ENCODE measurements around the gene FCHSD2.
"Not testable (repeated sequence)": the region's sequence is repeated elsewhere in the genome, so short reads cannot be mapped to it uniquely, and the experiment has no call there.

FCHSD2 gene

DNA sequence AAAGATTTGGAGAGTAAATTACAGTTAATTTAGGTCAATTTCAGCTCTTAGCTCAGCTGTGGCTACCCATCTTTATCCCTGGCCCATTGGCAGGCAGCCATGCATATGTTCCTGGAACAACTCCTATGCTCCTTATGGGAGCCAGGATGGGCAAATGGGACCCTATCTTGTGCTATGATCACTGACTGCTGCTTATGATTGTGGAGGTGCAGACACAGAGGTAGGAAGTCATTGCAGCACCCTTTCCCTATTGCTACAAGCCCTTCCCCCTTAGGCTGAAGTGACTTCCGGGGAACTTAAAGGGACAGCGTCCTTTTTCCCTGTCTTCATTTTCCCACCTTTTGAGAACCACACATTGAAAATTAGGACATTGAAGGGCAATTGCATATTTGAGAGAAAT is 112.7 kb downstream of the FCHSD2 start:
- no peak for DNase-seq (ENCODE audit: low read depth, low spot score)
- H3K36me3 ChIP-seq (ENCODE audit: insufficient read depth, insufficient read length, low read length) = no peaks in the 10 kb centered on the region
- H3K4me1 ChIP-seq (ENCODE audit: insufficient read depth, insufficient read length) = no peaks in the 10 kb centered on the region

GRCh38 chr11:73028611-73029010 is 113.5 kb downstream of the FCHSD2 start:
- no peak for DNase-seq (ENCODE audit: low read depth, low spot score)
- Histone ChIP-seq H3K4me1 (ENCODE audit: insufficient read depth, insufficient read length) (no peaks in the 10 kb centered on the region), H3K9me3 (ENCODE audit: insufficient read depth, low read length) (peaks cover 41% of the 10 kb centered on the region)

More for the DNA sequence above, 112.7 kb downstream of the FCHSD2 start:
- H3K4me3 ChIP-seq (ENCODE audit: insufficient read length, low read depth) = no peak overlapping the region
- peaks cover 38% of the 10 kb centered on the region for H3K9me3 ChIP-seq (ENCODE audit: insufficient read depth, low read length)
- no peak for TF ChIP-seq YY1 (IDR thresholded peaks at IDR 0.05; ENCODE audit: insufficient read depth, insufficient read length)
- TF ChIP-seq SUZ12 (IDR thresholded peaks at IDR 0.05; ENCODE audit: extremely low read depth, insufficient read depth, insufficient read length) = no peak
- no peak for TF ChIP-seq ZNF274 (IDR thresholded peaks at IDR 0.05; ENCODE audit: low read depth, low read length)
- no peaks in the 10 kb centered on the region for H3K27me3 ChIP-seq (ENCODE audit: insufficient read depth, insufficient read length)
- H3K9ac ChIP-seq (ENCODE audit: insufficient read length, low read depth) = no peak overlapping the region

DNA sequence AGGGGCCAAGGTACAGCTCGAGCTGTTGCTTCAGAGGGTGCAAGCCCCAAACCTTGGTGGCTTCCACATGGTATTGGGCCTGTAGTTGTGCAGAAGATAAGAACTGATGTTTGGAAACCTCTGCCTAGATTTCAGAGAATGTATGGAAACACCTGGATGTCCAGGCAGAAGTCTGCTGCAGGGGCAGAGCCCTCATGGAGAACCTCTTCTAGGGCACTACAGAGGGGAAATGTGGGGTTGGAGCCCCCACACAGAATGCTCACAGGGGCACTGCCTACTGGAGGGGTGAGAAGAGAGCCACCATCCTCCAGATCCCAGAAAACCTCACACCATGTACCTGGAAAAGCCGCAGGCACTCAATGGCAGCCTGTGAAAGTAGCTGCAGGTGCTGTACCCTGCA is 114.3 kb downstream of the FCHSD2 start:
- peaks cover 41% of the 10 kb centered on the region for H3K9me3 ChIP-seq (ENCODE audit: insufficient read depth, low read length)
- H3K4me3 ChIP-seq (ENCODE audit: insufficient read length, low read depth); H3K27me3 ChIP-seq (ENCODE audit: insufficient read depth, insufficient read length); DNase-seq (ENCODE audit: low read depth, low spot score); H3K9ac ChIP-seq (ENCODE audit: insufficient read length, low read depth); H3K4me1 ChIP-seq (ENCODE audit: insufficient read depth, insufficient read length); H3K36me3 ChIP-seq (ENCODE audit: insufficient read depth, insufficient read length, low read length): not testable (repeated sequence)

More at GRCh38 chr11:73028611-73029010, 113.5 kb downstream of the FCHSD2 start:
- Histone ChIP-seq H3K4me3 (ENCODE audit: insufficient read length, low read depth) (no peak overlapping the region), H3K36me3 (ENCODE audit: insufficient read depth, insufficient read length, low read length) (no peaks in the 10 kb centered on the region), H3K9ac (ENCODE audit: insufficient read length, low read depth) (no peak overlapping the region), H3K27me3 (ENCODE audit: insufficient read depth, insufficient read length) (no peaks in the 10 kb centered on the region)
- no peak for TF ChIP-seq YY1 (IDR thresholded peaks at IDR 0.05; ENCODE audit: insufficient read depth, insufficient read length)
- no peak for TF ChIP-seq ZNF274 (IDR thresholded peaks at IDR 0.05; ENCODE audit: low read depth, low read length)
- no peak for TF ChIP-seq SUZ12 (IDR thresholded peaks at IDR 0.05; ENCODE audit: extremely low read depth, insufficient read depth, insufficient read length)

DNA sequence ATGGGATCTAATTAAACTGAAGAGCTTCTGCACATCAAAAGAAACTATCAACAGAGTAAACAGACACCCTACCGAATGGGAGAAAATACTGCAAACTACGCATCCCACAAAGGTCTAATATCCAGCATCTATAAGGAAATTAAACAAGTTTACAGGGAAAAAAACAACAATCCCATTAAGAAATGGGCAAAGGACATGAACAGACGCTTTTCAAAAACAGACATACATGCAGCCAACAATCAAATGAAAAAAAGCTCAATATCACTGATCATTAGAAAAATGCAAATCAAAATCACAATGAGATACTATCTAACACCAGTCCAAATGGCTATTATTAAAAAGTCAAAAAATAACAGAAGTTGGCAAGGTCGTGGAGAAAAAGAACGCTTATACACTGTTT is 117.5 kb downstream of the FCHSD2 start:
- TF ChIP-seq SUZ12 (IDR thresholded peaks at IDR 0.05; ENCODE audit: extremely low read depth, insufficient read depth, insufficient read length) (no peak), YY1 (IDR thresholded peaks at IDR 0.05; ENCODE audit: insufficient read depth, insufficient read length) (no peak), ZNF274 (IDR thresholded peaks at IDR 0.05; ENCODE audit: low read depth, low read length) (no peak)
- no peak for DNase-seq (ENCODE audit: low read depth, low spot score)
- H3K9ac ChIP-seq (ENCODE audit: insufficient read length, low read depth) = no peak overlapping the region
- no peak overlapping the region for H3K4me3 ChIP-seq (ENCODE audit: insufficient read length, low read depth)
- no peaks in the 10 kb centered on the region for H3K27me3 ChIP-seq (ENCODE audit: insufficient read depth, insufficient read length)
- H3K4me1 ChIP-seq (ENCODE audit: insufficient read depth, insufficient read length) = no peaks in the 10 kb centered on the region
- no peaks in the 10 kb centered on the region for H3K36me3 ChIP-seq (ENCODE audit: insufficient read depth, insufficient read length, low read length)
- H3K9me3 ChIP-seq (ENCODE audit: insufficient read depth, low read length) = peaks cover 41% of the 10 kb centered on the region

DNA sequence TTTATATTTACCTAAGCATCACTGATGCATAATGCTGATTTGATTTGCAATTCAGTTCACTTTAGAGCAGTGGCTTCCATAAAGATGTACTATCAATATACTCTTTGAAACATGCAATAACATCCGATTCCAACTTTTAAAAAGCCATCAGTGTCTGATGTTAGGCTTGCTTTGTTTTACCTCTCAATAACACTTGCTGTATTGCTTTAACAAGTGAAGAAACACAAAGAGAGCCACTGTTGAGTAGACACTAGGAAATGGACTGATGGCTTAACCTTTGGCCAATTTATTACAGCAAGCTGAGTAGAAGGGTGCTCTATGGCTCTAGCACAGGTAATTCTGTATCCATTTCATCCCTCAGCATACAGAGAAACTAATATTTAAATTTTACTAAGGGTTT is 122.1 kb downstream of the FCHSD2 start:
- no peak overlapping the region for H3K4me3 ChIP-seq (ENCODE audit: insufficient read length, low read depth)
- DNase-seq (ENCODE audit: low read depth, low spot score) = no peak
- no peaks in the 10 kb centered on the region for H3K4me1 ChIP-seq (ENCODE audit: insufficient read depth, insufficient read length)
- H3K9me3 ChIP-seq (ENCODE audit: insufficient read depth, low read length) = peaks cover 9% of the 10 kb centered on the region
- no peak overlapping the region for H3K9ac ChIP-seq (ENCODE audit: insufficient read length, low read depth)
- TF ChIP-seq YY1 (IDR thresholded peaks at IDR 0.05; ENCODE audit: insufficient read depth, insufficient read length) = no peak
- no peak for TF ChIP-seq ZNF274 (IDR thresholded peaks at IDR 0.05; ENCODE audit: low read depth, low read length)
- no peak for TF ChIP-seq SUZ12 (IDR thresholded peaks at IDR 0.05; ENCODE audit: extremely low read depth, insufficient read depth, insufficient read length)
- H3K27me3 ChIP-seq (ENCODE audit: insufficient read depth, insufficient read length) = no peaks in the 10 kb centered on the region
- H3K36me3 ChIP-seq (ENCODE audit: insufficient read depth, insufficient read length, low read length) = no peaks in the 10 kb centered on the region

- Histone ChIP-seq H3K9ac (ENCODE audit: insufficient read length, low read depth) (no peak overlapping the region), H3K36me3 (ENCODE audit: insufficient read depth, insufficient read length, low read length) (no peaks in the 10 kb centered on the region), H3K9me3 (ENCODE audit: insufficient read depth, low read length) (peaks cover 4% of the 10 kb centered on the region), H3K4me3 (ENCODE audit: insufficient read length, low read depth) (no peak overlapping the region), H3K27me3 (ENCODE audit: insufficient read depth, insufficient read length) (no peaks in the 10 kb centered on the region), H3K4me1 (ENCODE audit: insufficient read depth, insufficient read length) (no peaks in the 10 kb centered on the region)
- TF ChIP-seq YY1 (IDR thresholded peaks at IDR 0.05; ENCODE audit: insufficient read depth, insufficient read length) (no peak), SUZ12 (IDR thresholded peaks at IDR 0.05; ENCODE audit: extremely low read depth, insufficient read depth, insufficient read length) (no peak), ZNF274 (IDR thresholded peaks at IDR 0.05; ENCODE audit: low read depth, low read length) (no peak)
- DNase-seq (ENCODE audit: low read depth, low spot score) = no peak
Observed at GRCh38 chr11:73019449-73019848, 122.7 kb downstream of the FCHSD2 start.

- Histone ChIP-seq H3K27me3 (ENCODE audit: insufficient read depth, insufficient read length) (no peaks in the 10 kb centered on the region), H3K4me1 (ENCODE audit: insufficient read depth, insufficient read length) (no peaks in the 10 kb centered on the region), H3K9me3 (ENCODE audit: insufficient read depth, low read length) (no peaks in the 10 kb centered on the region), H3K4me3 (ENCODE audit: insufficient read length, low read depth) (no peak overlapping the region), H3K36me3 (ENCODE audit: insufficient read depth, insufficient read length, low read length) (no peaks in the 10 kb centered on the region), H3K9ac (ENCODE audit: insufficient read length, low read depth) (no peak overlapping the region)
- TF ChIP-seq SUZ12 (IDR thresholded peaks at IDR 0.05; ENCODE audit: extremely low read depth, insufficient read depth, insufficient read length) (no peak), ZNF274 (IDR thresholded peaks at IDR 0.05; ENCODE audit: low read depth, low read length) (no peak), YY1 (IDR thresholded peaks at IDR 0.05; ENCODE audit: insufficient read depth, insufficient read length) (no peak)
- DNase-seq (ENCODE audit: low read depth, low spot score) = no peak
Observed at GRCh38 chr11:73018856-73019255, 123.3 kb downstream of the FCHSD2 start.

Measured in NT2/D1 (cell line).